GM19467 (cell line): Measurements from ENCODE around the gene SCNN1A.

ENCODE experiments used
- ATAC-seq: cut with Tn5 transposase; IDR thresholded peaks from one replicate; pipeline ENCODE4 v1.9.1; 2021; ENCODE audit warnings: mild to moderate bottlenecking, moderate library complexity; ENCODE audit not compliant: unreplicated experiment

Gene SCNN1A

DNA sequence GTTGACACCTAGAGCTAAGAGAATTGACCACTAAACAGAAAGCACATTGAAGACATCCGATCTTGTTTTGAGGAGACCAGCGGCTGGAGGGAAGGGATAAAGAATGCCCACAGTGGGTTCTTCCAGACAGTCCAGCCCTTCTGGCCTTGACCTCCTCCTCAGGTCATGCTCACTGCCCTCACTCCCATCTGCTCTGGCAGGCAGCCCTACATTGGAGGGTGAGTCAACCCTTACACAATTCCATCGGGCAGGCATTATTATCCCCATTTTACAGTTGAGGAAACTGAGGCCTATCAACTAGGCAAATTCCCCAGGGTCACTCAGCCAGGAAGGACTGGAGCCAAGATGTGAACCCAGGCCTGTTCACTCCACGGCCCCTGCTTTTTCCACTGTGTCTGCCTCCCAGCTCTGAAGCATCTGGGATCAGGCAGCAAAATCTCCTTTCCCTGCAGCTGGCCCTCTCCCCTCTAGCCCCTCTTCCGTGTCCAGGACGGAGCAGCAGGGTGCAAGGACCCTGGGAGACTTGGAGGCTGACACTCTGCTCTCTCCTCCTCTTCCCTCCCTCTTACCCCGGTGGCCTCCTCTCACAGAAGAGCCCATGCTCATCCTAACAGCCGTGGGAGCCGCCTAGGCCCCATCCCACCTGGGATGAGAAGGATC, 5.3 kb downstream of the SCNN1A start:
- ATAC-seq, result no peak

DNA sequence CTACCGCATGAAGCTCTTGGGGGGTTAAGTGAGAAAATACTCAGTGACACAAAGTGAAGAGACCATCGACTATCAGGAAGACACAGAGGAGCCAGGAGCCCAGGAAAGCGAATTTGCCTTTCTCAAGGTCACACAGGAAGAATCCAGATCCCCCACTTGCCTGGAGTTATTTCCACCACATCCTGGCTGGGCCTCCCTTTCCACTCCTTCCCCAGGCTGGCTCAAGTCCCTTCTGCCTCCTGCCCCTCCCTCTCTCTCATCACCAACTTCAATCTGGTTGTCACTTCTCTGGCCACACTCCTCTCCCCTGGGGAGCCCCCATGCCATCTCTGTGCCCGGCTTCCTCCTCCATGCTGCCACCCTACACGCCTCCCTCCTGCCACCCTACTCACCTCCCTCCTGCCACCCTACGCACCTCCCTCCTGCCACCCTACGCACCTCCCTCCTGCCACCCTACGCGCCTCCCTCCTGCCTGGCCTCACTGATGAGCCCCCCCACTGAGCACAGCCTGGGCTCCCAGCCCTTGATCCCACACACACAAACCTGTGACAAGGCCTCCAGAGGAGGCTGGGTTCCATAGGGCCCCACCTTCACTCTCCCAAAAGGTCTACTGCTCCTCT, 6.3 kb downstream of the SCNN1A start:
- no peak for ATAC-seq

DNA sequence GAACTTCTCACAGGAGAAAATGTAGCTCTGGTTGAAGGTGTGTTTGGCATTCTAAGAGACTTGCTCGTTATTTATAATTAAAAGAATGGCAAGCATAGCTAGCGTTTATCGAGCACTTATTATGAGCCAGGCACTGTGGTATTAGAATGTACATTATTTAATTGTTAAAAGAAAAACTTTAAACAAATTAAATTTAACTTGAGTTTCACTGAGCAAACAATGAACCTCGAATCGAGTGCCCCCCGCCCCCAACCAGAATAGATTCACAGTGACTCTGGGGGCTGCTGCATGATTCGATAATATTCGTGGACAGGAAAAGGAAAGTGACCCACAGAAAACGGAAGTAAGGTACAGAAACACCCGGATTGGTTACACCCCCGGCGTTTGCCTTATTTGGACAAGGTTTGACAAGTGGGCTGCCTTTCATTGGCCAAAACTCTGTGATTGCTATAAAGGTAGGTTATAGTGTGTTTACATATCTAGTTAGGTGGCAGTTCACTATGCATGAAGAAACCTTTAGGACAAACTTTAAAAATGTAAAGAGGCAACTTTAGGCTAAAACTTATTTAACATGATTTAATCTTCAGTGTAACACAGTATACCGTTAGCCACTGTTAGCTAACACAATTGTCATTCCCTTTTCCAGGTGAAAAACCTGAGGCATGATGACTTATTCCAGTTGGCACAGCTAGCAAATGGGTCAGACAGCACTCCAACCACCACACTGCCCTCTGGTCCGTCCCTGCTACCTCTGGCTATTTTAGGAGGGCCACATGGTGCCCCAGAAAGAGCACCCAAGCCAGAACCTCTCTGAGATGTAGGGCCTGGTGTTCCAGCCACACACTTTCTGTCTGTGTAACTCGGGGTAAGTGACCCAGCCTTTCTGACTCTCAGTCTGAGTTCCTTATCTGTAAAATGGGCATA, 7.1 kb downstream of the SCNN1A start:
- ATAC-seq, result no peak

DNA sequence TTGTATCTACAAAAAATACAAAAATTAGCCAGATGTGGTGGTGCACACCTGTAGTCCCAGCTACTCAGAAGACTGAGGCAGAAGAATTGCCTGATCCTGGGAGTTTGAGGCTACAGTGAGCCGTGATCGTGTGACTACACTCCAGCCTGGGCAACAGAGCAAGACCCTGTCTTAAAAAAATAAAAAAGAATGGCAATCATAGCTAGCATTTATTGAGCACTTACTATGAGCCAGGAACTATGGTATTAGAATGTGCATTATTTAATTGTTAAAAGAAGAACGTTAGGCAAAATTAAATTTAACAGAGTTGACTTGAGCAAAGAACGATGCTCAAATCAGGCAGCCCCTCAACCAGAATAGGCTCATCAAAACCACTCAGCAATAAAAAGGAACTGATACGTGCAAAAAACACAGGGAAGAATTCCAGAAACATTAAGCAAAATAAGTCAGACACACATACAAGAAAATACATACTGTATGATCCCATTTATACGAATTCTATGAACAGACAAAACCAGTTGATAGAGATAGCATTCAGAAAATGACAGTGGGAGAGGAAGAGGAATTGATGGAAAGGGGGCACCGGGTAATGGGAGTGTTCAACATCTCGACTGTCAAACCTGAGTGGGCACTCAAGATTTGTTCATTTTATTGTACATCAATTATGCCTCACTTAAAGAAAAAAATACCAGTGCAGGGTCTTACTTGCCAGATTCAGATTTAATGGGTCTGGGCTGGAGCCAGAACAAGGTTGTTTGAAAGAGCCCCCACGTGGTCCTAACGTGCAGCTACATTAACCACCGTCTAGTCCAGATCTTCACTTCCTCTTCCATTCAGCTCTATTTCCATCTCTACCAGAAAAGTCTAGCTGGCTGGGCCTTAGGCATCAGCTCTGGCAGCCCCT, 8.0 kb downstream of the SCNN1A start:
- no peak for ATAC-seq

DNA sequence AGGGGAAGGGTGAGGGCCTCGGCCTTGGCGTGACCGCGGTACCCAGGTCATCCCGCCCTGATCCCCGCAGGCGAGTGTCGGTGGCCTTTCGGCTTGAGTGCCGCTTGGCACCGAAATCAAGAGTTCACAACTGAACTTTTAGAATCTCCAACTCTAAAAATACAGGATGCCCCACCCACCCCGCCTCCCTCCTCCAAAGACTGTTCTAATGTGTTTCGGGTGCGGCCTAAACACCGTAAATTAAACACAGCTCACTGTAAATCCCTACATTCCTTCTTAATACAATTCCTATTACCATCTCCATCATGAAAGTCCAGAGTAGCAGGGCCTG, 11.4 kb downstream of the SCNN1A start:
- no peak for ATAC-seq

DNA sequence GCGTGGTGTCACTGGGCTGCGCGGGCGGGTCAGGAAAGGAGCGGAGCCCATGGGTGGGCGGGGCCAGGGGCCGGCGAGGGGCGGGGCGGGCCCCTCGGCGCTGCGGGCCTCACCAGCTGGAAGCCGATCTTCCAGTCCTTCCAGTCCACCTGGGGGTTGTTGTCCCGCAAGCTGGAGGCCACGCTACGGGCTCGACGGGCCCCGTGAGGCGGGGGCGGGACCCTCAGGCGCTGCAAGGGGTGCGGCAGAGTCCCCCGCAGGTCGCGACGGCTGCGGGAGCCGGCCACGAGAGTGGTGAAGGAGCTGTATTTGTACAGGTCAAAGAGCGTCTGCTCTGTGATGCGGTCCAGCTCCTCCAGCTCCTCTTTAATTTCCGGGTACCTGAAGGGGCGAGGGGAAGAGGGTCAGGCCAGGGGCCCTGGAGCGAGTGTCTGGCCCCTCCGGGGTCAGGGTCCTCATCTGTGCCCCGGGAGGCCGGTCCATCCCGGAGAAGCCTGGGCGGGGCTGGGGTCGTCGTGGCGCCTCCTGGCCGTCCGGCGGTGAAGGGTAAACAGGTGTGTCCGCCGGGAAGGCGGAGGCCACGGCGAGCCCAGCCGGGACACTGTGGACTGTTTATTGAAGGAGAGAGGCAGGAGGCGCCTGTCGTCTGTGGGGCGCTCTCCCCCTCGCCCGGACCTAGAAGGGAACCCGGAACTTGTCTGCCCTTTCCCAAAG, 11.9 kb downstream of the SCNN1A start:
- ATAC-seq, result no peak

DNA sequence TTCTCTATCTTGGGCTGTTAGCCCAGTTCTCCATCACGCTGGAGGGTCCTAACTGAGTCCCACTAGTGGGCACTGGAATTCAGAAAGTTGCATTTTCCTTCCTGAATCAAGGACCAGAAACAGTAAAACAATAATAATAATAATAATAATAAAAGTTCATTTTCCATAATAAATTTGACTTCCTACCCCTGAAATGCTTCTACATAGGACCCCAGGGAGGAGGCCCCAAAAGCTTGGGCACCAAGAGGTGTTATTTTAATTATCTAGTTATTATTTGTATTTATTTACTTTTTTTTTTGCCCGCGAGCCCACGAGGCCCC, 12.4 kb downstream of the SCNN1A start:
- no peak for ATAC-seq

DNA sequence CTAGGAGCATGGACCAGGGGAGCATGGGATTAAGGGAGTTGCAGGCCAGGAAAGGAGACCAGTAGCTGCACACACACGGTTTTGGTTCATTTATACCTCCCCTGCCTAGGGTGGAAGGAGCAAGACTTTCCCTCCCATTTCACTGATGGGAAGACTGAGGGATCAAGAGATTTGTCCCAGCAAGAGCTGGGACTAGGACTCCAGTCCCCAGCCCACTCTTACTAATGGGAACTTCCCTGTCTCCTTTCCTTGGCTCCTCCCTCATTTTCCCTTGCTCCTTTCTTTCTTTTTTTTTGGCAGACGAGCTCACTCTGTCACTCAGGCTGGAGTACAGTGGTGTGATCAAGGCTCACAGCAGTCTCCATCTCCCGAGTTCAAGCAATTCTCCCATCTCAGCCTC, 13.0 kb downstream of the SCNN1A start:
- no peak for ATAC-seq

DNA sequence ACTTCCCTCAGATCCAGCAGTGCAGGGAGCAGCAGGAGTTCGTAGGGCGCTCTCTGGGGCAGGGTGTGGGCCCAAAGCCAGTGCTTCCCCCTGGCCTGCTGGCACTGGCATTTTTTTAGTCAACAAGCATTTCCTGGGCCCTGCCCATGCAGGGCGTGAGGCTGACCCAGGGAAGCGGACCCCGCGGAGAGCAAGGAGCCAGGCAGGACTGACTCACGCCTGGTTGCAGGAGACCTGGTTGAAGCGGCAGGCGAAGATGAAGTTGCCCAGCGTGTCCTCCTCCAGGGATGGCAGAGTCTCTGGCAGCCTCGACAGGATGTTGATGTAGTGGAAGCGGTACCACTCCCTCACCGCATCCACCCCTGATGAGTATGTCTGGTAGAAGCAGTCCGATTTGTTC, 13.5 kb downstream of the SCNN1A start:
- ATAC-seq, result no peak

DNA sequence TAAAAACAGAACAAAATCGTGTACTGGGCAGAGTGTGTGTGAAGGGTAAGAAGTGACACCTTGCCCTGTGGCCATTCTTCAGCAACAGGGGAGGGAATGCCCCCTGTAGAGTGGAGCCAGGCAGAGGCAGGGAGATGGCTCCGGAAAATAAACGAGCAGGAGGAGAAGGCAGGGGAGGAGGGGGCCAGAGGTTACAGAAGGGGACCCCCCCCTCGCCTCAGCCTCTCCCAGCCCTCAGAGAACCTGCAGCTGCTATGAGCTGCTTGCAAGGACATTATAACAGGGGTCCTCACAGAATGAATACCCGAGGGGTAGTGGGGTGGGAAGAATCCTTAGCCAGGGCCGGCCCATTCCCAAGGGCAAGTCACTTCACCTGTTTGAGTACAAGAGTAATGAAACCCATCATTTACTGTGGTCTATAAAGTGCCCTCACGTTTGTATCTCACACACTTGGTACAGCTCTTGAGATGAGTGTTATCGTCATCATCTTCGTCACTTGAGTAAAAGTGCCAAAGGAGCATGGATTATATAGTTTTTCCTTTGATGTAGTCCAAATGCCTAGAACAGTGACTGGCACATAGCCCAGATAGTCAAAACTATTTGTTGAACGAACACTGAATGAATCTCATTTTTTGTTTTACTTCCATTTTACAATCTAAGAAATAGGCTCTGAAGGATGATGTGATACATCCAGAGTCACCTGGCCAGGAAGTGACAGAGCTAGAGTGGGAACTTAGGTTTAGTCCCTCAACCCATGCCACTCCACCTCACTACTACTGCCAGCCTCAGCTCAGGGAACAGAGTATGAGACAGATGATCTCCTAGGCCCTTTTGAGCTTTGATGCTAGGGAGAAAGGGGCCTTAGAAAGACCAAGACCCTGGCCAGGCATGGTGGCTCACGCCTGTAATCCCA, 14.5 kb downstream of the SCNN1A start:
- ATAC-seq, result no peak

DNA sequence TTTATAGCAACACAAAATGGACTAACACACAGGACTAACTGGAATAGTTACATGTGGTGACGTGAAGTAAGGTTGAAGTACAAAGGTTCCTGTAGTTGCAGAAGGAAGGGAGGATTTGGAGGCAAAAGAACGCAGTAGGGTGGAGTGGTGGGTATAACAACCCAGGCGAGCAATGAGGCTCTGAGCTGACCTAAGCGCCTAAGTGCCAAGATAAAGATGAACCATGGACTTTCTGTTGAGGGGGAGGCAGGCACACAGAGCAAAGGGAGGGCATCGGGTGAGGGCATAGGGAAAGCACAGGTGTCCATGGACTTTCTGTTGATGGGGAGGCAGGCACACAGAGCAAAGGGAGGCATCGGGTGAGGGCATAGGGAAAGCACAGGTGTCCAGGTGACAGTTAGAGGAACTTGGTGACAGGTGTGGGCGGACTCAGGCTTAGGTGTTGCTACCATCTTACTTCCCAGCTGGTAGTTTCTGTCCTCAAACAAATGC, 15.2 kb downstream of the SCNN1A start:
- no peak for ATAC-seq

DNA sequence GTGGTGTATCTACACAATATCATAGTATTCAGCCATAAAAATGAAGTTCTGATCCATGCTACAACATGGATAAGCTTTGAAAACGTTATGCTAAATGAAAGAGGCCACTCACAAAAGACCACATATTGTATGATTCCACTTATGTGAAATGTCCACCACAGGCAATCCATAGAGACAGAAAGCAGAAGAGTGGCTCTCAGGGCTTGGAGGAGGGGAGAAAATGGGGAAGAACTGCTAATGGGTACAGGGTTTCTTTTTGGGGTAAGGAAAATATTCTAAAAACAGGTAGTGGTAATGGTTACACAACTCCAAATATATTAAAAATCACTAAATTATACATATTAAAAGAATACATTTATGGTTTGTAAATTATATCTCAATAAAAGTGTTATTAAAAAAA, 16.5 kb downstream of the SCNN1A start:
- ATAC-seq, result no peak

DNA sequence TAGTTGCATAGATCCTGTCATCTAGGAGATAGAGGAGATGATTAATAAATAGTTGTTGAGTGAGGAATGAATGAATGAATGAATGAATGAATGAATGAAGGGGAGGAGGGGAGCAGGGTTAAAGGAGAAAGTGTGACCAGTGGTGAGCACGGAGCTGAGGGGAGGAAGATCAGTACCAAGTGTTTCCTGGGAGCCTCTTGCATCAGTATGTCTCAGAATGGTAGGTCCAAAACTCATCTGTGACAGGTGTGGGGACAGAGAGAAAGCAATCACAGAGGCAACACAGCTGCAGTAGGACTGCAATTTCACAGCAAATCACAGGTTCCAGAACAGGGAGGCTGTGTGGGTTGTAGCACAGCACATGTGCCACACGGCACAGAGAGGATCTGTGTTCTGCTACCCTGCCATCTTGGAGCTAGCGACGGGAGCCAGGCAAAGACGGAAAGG, 19.0 kb downstream of the SCNN1A start:
- no peak for ATAC-seq

DNA sequence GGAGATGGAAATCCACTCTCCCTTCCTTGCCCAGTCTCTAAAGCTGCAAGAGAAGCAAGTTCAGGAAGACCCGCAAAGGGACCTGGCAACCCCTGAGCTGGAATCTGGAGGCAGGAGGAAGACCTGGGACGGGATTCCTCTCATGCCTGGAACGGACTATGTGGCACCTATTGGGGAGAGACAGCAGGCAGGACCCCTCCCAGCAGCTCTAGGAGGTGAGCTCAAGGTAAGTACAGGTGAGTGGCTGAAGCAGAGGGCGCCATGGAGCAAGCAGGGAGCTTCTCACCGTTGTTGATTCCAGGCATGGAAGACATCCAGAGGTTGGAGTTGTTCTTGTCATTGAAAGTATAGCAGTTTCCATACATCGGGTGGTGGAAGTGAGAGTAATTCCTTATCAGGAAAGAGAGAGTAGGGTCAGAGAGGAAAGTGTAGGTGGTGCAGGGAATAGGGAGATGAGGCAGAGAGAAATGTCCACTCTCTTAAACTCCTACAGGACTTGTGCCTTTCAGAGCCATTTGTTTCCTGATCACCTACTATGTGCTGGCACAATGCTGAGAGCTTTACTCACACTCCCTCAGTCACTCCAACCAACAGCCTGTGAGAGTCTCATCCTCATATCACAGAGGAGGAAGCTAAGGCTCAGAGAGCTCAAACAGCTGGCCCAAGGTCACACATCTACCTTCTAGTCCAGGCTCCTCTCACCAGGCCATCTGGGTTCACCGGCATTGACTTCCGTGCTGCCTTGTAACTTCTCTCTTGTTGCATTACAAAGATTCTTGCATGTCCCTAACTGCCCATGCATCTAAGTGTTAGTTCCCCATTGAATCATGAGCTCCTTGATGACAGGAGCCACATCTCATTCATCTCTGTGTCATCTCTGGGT, 19.6 kb downstream of the SCNN1A start:
- no peak for ATAC-seq

DNA sequence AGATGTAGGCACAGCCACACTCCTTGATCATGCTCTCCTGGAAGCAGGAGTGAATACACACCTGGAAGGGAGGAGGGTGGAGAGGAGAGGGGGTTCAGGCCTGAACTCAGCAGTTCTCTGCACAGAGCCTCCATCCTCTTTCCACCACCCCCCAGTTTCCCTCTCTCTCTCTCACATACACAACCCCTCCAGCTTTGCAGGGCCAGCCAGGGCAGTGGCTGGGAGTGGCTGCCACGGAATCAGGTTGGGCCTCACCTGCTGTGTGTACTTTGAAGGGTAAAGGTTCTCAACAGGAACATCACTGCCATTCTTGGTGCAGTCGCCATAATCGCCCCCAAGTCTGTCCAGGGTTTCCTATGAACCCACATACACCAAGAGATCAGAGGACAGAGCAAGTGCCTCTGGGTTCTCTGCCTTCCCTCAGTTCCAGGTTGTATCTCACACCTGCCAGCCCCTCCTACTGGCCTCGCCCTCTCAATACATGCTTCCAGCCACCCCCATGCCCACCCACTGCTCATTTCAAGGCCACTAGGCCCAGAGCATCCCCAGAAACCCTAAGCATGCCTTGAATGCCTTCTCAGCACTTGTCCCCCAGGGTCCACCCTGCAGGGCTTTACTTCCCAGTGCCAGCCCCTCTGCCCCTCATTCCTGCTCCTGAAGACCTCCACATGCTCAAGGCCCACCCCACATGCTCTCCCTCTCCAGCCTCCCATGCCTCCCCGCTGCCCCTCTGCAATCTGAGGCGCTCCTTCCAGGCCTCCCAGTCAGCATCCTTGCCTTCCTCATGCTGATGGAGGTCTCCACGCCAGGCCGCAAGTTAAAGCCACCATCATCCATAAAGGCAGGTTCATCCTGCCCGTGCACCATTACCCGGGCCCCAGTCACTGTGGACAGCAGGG, 20.6 kb downstream of the SCNN1A start:
- no peak for ATAC-seq

DNA sequence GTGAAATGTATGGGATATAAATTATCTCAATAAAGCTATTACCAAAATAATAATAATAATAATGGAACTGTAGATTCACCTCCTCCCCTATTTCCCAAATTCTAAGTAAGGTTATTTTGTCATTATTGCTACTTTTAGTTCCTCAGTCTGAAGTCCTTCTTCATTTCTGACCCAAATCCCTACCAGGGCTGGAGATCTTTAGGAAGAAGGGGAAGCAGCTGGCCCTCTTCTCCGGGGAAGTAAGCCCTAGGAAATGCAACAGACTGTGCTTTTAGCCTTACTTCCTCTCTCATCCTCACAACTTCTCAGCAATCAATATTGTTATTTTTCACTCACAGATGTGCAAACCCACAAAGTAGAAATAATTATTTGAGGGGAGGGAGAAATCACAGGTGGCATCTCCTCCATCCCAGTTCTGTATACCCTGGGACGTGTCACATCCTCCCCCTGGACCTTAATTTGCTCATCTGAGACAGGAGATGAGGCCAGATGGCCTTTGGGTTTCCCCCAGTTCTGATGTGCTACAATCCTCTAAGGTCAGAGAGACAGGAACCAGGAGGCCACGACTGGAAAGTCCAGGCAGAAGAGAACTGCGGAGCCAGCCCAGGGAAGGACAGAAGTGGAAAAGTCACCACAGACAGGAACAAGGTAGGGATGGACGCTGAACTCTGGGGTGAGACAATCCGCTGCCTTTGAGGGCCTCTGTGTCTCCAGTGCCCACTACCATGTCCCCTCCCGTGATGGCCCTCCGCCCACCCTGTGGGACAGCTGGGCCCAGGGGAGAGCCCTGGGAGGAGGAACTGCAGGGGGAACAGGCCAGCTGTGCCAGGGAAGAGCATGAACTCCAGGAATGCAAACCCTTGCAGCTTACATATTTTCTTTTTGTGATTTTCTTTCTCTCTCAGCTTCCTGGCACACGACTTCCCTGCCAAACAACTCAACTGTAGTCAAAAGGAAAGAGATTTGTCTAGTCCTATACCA, 22.9 kb downstream of the SCNN1A start:
- ATAC-seq, result no peak
